H1 (cell line): ENCODE results near the gene CIB4. TPM values are rescaled to one million over a fixed set of nuclear protein-coding genes. Genes with fewer than 3 reads are reported as not detected.

Experiments
- CTCF ChIA-PET: fragments of 300-600 bp; sonication (Branson Sonifier 250); formaldehyde crosslinking; loops from one replicate; lab custom pipeline; 2021; ENCODE audit not compliant: partially characterized antibody; lab: Charles Lee
- POLR2A ChIA-PET: fragments of 300-600 bp; sonication (Branson Sonifier 250); formaldehyde crosslinking; loops from one replicate; lab custom pipeline; 2021; ENCODE audit warnings: inconsistent platforms; ENCODE audit not compliant: partially characterized antibody; lab: Charles Lee
- DNase-seq, 2 experiments: peaks; one replicate each; pipeline versions ENCODE4 v3.0.0 to v3.0.0-alpha.2; 2010 to 2022; ENCODE audit warnings: low spot score in 2 of 2, low read depth in 1 of 2, mixed read lengths in 1 of 2
- FAIRE-seq: peaks from 2 replicates; lab custom pipeline; 2011; peaks lifted over from hg19 to GRCh38; lab: Jason Lieb, UNC
- H2AFZ ChIP-seq: 2 replicates; pipeline ENCODE4 v1.8.1; 2012; ENCODE audit warnings: low read length, inconsistent platforms
- H2AK5ac ChIP-seq: 2 replicates; pipeline ENCODE4 v1.6.1; 2013; ENCODE audit warnings: low read depth, low read length
- H2BK120ac ChIP-seq: replicated peaks from 2 replicates; pipeline ENCODE3; 2013; ENCODE audit warnings: low read depth, low read length, inconsistent platforms
- H2BK12ac ChIP-seq: 2 replicates; pipeline ENCODE4 v1.6.1; 2013; ENCODE audit warnings: low read depth, low read length
- H2BK15ac ChIP-seq: 2 replicates; pipeline ENCODE4 v1.6.1; 2013; ENCODE audit warnings: low read length
- H2BK20ac ChIP-seq: 2 replicates; pipeline ENCODE4 v1.6.1; 2013; ENCODE audit warnings: low read length
- H2BK5ac ChIP-seq: 2 replicates; pipeline ENCODE4 v1.6.1; 2013; ENCODE audit warnings: low read depth, low read length
- H3K14ac ChIP-seq: 2 replicates; pipeline ENCODE4 v1.6.1; 2013; ENCODE audit warnings: inconsistent platforms; ENCODE audit not compliant: insufficient read length
- H3K18ac ChIP-seq: 2 replicates; pipeline ENCODE4 v1.6.1; 2013; ENCODE audit warnings: low read length; ENCODE audit errors: extremely low read depth
- H3K23ac ChIP-seq: 2 replicates; pipeline ENCODE4 v1.6.1; 2013; ENCODE audit warnings: inconsistent platforms; ENCODE audit not compliant: insufficient read length
- H3K23me2 ChIP-seq: 2 replicates; pipeline ENCODE4 v1.6.1; 2013; ENCODE audit warnings: low read depth, low read length
- H3K27ac ChIP-seq: 2 replicates; pipeline ENCODE4 v1.6.1; 2011; ENCODE audit warnings: low read depth, low read length, inconsistent platforms
- H3K27me3 ChIP-seq, 4 experiments: replicated peaks in 1 of 4; 1 replicate in 1 of 4; 2 replicates in 3 of 4; pipeline versions ENCODE4 v1.6.1 to v1.8.1; 2011 to 2013; ENCODE audit warnings: low read length in 3 of 4, mild to moderate bottlenecking in 3 of 4, inconsistent platforms in 2 of 4, mixed read lengths in 2 of 4, moderate library complexity in 1 of 4; ENCODE audit not compliant: control insufficient read depth in 3 of 4, insufficient read depth in 3 of 4; ENCODE audit errors: extremely low read depth in 1 of 4
- H3K36me3 ChIP-seq, 4 experiments: 2 replicates each; pipeline versions ENCODE4 v1.6.1 to v1.8.1; 2011 to 2013; ENCODE audit warnings: mild to moderate bottlenecking in 4 of 4, low read length in 3 of 4, moderate library complexity in 2 of 4, control low read depth in 1 of 4, inconsistent platforms in 1 of 4; ENCODE audit not compliant: insufficient read depth in 4 of 4, control insufficient read depth in 2 of 4
- H3K4ac ChIP-seq: replicated peaks from 2 replicates; pipeline ENCODE3; 2013; ENCODE audit warnings: low read length, low read depth, mixed read lengths, inconsistent platforms; ENCODE audit not compliant: insufficient read length
- H3K4me1 ChIP-seq, 4 experiments: replicated peaks in 1 of 4; 1 replicate in 1 of 4; 2 replicates in 3 of 4; pipeline versions ENCODE4 v1.6.1 to v1.8.1; 2011 to 2013; ENCODE audit warnings: low read length in 3 of 4, inconsistent platforms in 2 of 4, mixed read lengths in 1 of 4; ENCODE audit not compliant: insufficient read depth in 4 of 4, control insufficient read depth in 3 of 4
- H3K4me2 ChIP-seq, 2 experiments: 2 replicates each; pipeline versions ENCODE4 v1.6.1 to v1.8.1; 2011 to 2013; ENCODE audit warnings: low read depth in 2 of 2, low read length in 2 of 2, control low read depth in 1 of 2, inconsistent platforms in 1 of 2, mild to moderate bottlenecking in 1 of 2; ENCODE audit not compliant: insufficient read depth in 1 of 2
- H3K4me3 ChIP-seq, 4 experiments: fragments of 200-600, 300-600 bp in 1 of 4; sonication (generic), shearing (Covaris generic), sonication (Bioruptor Twin) in 1 of 4; 2 replicates each; pipeline versions ENCODE4 v1.5.1 to v1.8.1; 2011 to 2016; ENCODE audit warnings: low read length in 4 of 4, low read depth in 3 of 4, control low read depth in 2 of 4, inconsistent platforms in 2 of 4, mild to moderate bottlenecking in 2 of 4, mixed read lengths in 1 of 4, moderate library complexity in 1 of 4; ENCODE audit not compliant: insufficient read depth in 2 of 4; ENCODE audit errors: extremely low read depth in 1 of 4
- H3K56ac ChIP-seq: replicated peaks from 2 replicates; pipeline ENCODE3; 2013; ENCODE audit warnings: low read depth, mild to moderate bottlenecking, mixed read lengths, low read length, inconsistent platforms; ENCODE audit not compliant: insufficient read length
- H3K79me1 ChIP-seq: 2 replicates; pipeline ENCODE4 v1.6.1; 2013; ENCODE audit warnings: low read depth, low read length, control low read depth
- H3K79me2 ChIP-seq, 2 experiments: 2 replicates each; pipeline versions ENCODE4 v1.6.1 to v1.8.1; 2012 to 2013; ENCODE audit warnings: low read length in 2 of 2, mild to moderate bottlenecking in 2 of 2, inconsistent platforms in 1 of 2; ENCODE audit not compliant: insufficient read depth in 2 of 2, control insufficient read depth in 1 of 2
- H3K9ac ChIP-seq, 4 experiments: replicated peaks in 1 of 4; 1 replicate in 1 of 4; 2 replicates in 3 of 4; pipeline versions ENCODE4 v1.6.1 to v1.8.1; 2011 to 2013; ENCODE audit warnings: low read depth in 3 of 4, low read length in 3 of 4, control low read depth in 2 of 4, mild to moderate bottlenecking in 2 of 4, moderate library complexity in 2 of 4, inconsistent platforms in 1 of 4; ENCODE audit errors: extremely low read depth in 1 of 4
- H3K9me3 ChIP-seq, 2 experiments: 2 replicates each; pipeline versions ENCODE4 v1.6.1 to v1.8.1; 2012 to 2013; ENCODE audit warnings: mild to moderate bottlenecking in 2 of 2, moderate library complexity in 2 of 2, control low read depth in 1 of 2, inconsistent platforms in 1 of 2, low read depth in 1 of 2, low read length in 1 of 2, mixed read lengths in 1 of 2; ENCODE audit not compliant: insufficient read depth in 2 of 2
- H4K20me1 ChIP-seq, 2 experiments: replicated peaks in 1 of 2; 2 replicates each; pipeline versions ENCODE3 to v1.8.1; 2011 to 2013; ENCODE audit warnings: inconsistent platforms in 2 of 2, low read length in 2 of 2, mild to moderate bottlenecking in 1 of 2; ENCODE audit not compliant: insufficient read depth in 2 of 2, control insufficient read depth in 1 of 2
- H4K5ac ChIP-seq: 2 replicates; pipeline ENCODE4 v1.6.1; 2013; ENCODE audit warnings: low read length, low read depth, mixed read lengths, inconsistent platforms; ENCODE audit not compliant: insufficient read length
- H4K8ac ChIP-seq: 2 replicates; pipeline ENCODE4 v1.8.0; 2013; ENCODE audit warnings: mild to moderate bottlenecking, moderate library complexity, low read length, inconsistent platforms; ENCODE audit not compliant: insufficient read depth; ENCODE audit errors: extremely low read depth
- H4K91ac ChIP-seq: replicated peaks from 2 replicates; pipeline ENCODE3; 2013; ENCODE audit warnings: low read length, mixed read lengths, inconsistent platforms; ENCODE audit not compliant: insufficient read length
- CBX8 ChIP-seq: fragments of 300-800, 300-1000 bp; sonication (generic); IDR thresholded peaks from 2 replicates; pipeline ENCODE4 v1.7.1; 2016; ENCODE audit warnings: low read depth, low read length, borderline replicate concordance
- CHD2 ChIP-seq: IDR thresholded peaks from 2 replicates; pipeline ENCODE4 v1.6.1; 2012; ENCODE audit warnings: low read length, improper control_type of control experiment
- EGR1 ChIP-seq: IDR thresholded peaks from 2 replicates; pipeline ENCODE4 v1.6.1; 2011; ENCODE audit warnings: low read depth, low read length, borderline replicate concordance
- GABPA ChIP-seq: IDR thresholded peaks from 2 replicates; pipeline ENCODE4 v1.6.1; 2011; ENCODE audit warnings: mild to moderate bottlenecking, low read length, moderate library complexity, borderline replicate concordance; ENCODE audit not compliant: insufficient read depth
- KDM1A ChIP-seq: fragments of 200-600, 300-600 bp; sonication (generic); IDR thresholded peaks from 2 replicates; pipeline ENCODE4 v1.7.1; 2016; ENCODE audit warnings: mild to moderate bottlenecking, low read length, borderline replicate concordance
- PHF8 ChIP-seq: fragments of 200-600 bp; sonication (generic); conservative IDR thresholded peaks from 2 replicates; pipeline ENCODE4 v1.7.1; 2012; ENCODE audit warnings: low read depth, mild to moderate bottlenecking, inconsistent platforms, low read length, moderate library complexity
- POLR2A ChIP-seq, 2 experiments: IDR thresholded peaks; 1 replicate in 1 of 2; 2 replicates in 1 of 2; pipeline ENCODE4 v1.6.1; 2011; ENCODE audit warnings: low read depth in 2 of 2, low read length in 2 of 2, mild to moderate bottlenecking in 2 of 2; ENCODE audit errors: control extremely low read depth in 1 of 2
- POU5F1 ChIP-seq: IDR thresholded peaks from 2 replicates; pipeline ENCODE4 v1.6.1; 2011; ENCODE audit warnings: low read depth, mild to moderate bottlenecking, low read length, moderate library complexity
- RFX5 ChIP-seq: IDR thresholded peaks from 2 replicates; pipeline ENCODE4 v1.6.1; 2011; ENCODE audit warnings: low read depth, low read length, improper control_type of control experiment, borderline replicate concordance
- SIX5 ChIP-seq: IDR thresholded peaks from 2 replicates; pipeline ENCODE4 v1.6.1; 2011; ENCODE audit warnings: mild to moderate bottlenecking, low read depth, low read length
- SUZ12 ChIP-seq: fragments of 200-600 bp; sonication (generic); IDR thresholded peaks from 2 replicates; pipeline ENCODE4 v1.6.1; 2012; ENCODE audit warnings: mild to moderate bottlenecking, inconsistent platforms, low read length, moderate library complexity, mixed read lengths
- TEAD4 ChIP-seq: IDR thresholded peaks from 2 replicates; pipeline ENCODE4 v1.6.1; 2012; ENCODE audit warnings: low read depth, low read length, inconsistent platforms, mixed read lengths
- WGBS, 2 experiments: shearing (Covaris generic) in 1 of 2; methylation state at CpG; one replicate each; pipeline versions ENCODE4 v1.1.6 to v1.1.7; 2013 to 2015; ENCODE audit warnings: low lambda C conversion rate in 2 of 2, mixed read lengths in 2 of 2, inconsistent platforms in 1 of 2, low coverage in 1 of 2, missing lambda C conversion rate in 1 of 2; ENCODE audit not compliant: insufficient replicate concordance in 2 of 2, insufficient coverage in 1 of 2, insufficient read length in 1 of 2; ENCODE audit errors: extremely low coverage in 1 of 2, missing lambda C conversion rate in 1 of 2; 5-methylcytosine and 5-hydroxymethylcytosine counted together
- polyA plus RNA-seq, 7 experiments: library from polyadenylated mRNA; depleted of rRNA in 3 of 7; stranded (reverse) in 5 of 7; unstranded in 2 of 7; fragments of >200 nt in 5 of 7; fragments of 200-250 nt in 2 of 7; gene quantifications; 1 replicate in 5 of 7; 2 replicates in 1 of 7; 4 replicates in 1 of 7; pipeline versions ENCODE4 v1.2.1 to v1.2.3, GENCODE V29; 2011 to 2013; ENCODE audit warnings: missing spikeins in 2 of 7, mixed read lengths in 2 of 7
- total RNA-seq: library from RNA; stranded (reverse); fragmentation: NEBNext Ultra II Directional; extraction: Animal tissue kit (Norgen Biotek cat#: 25700); gene quantifications from 2 replicates; pipeline ENCODE4 v1.2.1, GENCODE V29; 2021

Gene CIB4
- total and polyA plus RNA-seq, 2 of the 8 experiments (the other 6 are each of a cell fraction or from before 2014, with no cell fraction given) = not detected

DNA sequence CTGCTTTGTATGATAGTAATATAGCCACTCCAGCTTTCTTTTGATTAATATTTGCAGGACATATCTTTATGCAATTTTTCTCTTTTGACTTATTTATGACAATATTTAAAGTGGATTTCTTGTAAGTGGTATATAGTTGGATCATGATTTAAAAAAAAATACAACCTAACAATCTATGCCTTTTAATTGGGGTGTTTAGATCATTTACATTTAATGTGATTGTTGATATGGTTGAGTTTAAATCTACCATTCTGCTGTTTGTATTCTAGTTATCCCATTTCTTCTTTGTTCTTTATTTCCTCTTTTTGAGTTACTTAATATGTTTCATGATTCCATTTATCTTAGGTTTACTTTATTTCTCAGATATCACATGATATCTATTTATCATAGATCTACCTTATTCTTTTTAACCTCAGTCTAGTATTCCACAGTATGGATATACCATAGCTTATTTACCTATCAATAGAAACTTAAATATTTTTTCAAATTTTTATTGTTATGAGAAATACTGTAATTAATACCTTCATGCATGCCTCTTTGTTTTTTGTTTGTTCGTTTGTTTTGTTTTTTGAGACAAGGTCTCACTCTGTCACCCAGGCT, 19.3 kb upstream of the CIB4 start:
- FAIRE-seq (no peak), DNase-seq (no peak)
- Histone ChIP-seq H3K56ac (no peak overlapping the region), H3K9me3 (peaks cover 0 to 8% of the 10 kb centered on the region in 2 experiments; a peak in 1 of 4 replicates), H3K4me1 (peaks cover 0 to under 1% (median under 1%) of the 10 kb centered on the region in 4 experiments; a peak in 3 of 7 replicates), H2BK15ac (no peak overlapping the region), H3K4me3 (no peak overlapping the region), H3K27me3 (no peaks in the 10 kb centered on the region; a peak in 1 of 7 replicates), H3K36me3 (no peaks in the 10 kb centered on the region), H3K23ac (no peak overlapping the region), H3K27ac (no peak overlapping the region), H3K4me2 (no peak overlapping the region), H2BK120ac (no peak overlapping the region), H3K9ac (no peak overlapping the region), H4K8ac (no peak overlapping the region), H3K23me2 (no peaks in the 10 kb centered on the region), H3K4ac (no peak overlapping the region), H4K91ac (no peak overlapping the region), H2BK5ac (no peak overlapping the region), H2BK20ac (no peak overlapping the region), H2BK12ac (no peak overlapping the region), H4K20me1 (no peaks in the 10 kb centered on the region), H3K14ac (no peak overlapping the region), H3K79me2 (no peaks in the 10 kb centered on the region), H2AK5ac (no peak overlapping the region), H3K79me1 (no peaks in the 10 kb centered on the region), H4K5ac (no peak overlapping the region), H3K18ac (no peak overlapping the region), H2AFZ (no peak overlapping the region)
- TF ChIP-seq TEAD4 (no peak), PHF8 (no peak), RFX5 (no peak), EGR1 (no peak), CBX8 (no peak), KDM1A (no peak), GABPA (no peak), POLR2A (IDR thresholded peaks at IDR 0.05; ENCODE audit: control extremely low read depth in 1 of 2, low read depth in 2 of 2, low read length in 2 of 2) (no peak), POU5F1 (no peak), CHD2 (no peak), SUZ12 (no peak), SIX5 (no peak)
- WGBS, 2 experiments = 70% methylated on average over 1 of the region's 1 CpG; no CpG with 5 or more reads in 1 of the 2 experiments
- ChIA-PET POLR2A (no interaction called here), CTCF (interaction anchor here (1.0 kb wide), 1 partner anchor 55 kb away, joined by 3 read pairs; no protein-coding TSS in a partner anchor)
